CD4-positive, alpha-beta T cell (primary cell): Measurements from ENCODE around the gene NUP35. TPM values are rescaled to one million over a fixed set of nuclear protein-coding genes. Genes with fewer than 3 reads are reported as not detected.
A peak's percentile ranks its signal among the peaks of the same experiment; 100 is the strongest.

Experiments used
- ATAC-seq: fragments of 200-7000 bp; cut with Tn5 transposase; one replicate; pipeline ENCODE4 v1.10.0; 2022; ENCODE audit warnings: mild to moderate bottlenecking; ENCODE audit not compliant: poor library complexity
- CTCF ChIA-PET: fragments of 350-600 bp; sonication (Branson Sonifier 250); formaldehyde crosslinking; loops from one replicate; lab custom pipeline; 2021; ENCODE audit warnings: antibody characterized with exemption, inconsistent platforms; lab: Charles Lee
- POLR2A ChIA-PET: fragments of 350-600 bp; sonication (Branson Sonifier 250); formaldehyde crosslinking; loops from one replicate; lab custom pipeline; 2021; ENCODE audit warnings: antibody characterized with exemption, inconsistent platforms; lab: Charles Lee
- DNase-seq, 14 experiments: peaks; one replicate each; pipeline ENCODE4 v3.0.0-alpha.2; 2013 to 2020; ENCODE audit warnings: mixed read lengths in 2 of 14
- H3K27ac ChIP-seq, 2 donors: one replicate each; pipeline versions ENCODE4 v1.5.1 to v1.7.0; 2013; ENCODE audit warnings: low read length in 2 of 2, low read depth in 1 of 2, mild to moderate bottlenecking in 1 of 2
- H3K27me3 ChIP-seq, 2 experiments: 1 replicate in 1 of 2; 2 replicates in 1 of 2; pipeline versions ENCODE4 v1.6.1 to v1.7.0; 2013; ENCODE audit warnings: low read length in 2 of 2, control low read depth in 1 of 2, mild to moderate bottlenecking in 1 of 2, moderate library complexity in 1 of 2; ENCODE audit not compliant: insufficient read depth in 2 of 2, control insufficient read depth in 1 of 2
- H3K36me3 ChIP-seq: one replicate; pipeline ENCODE4 v1.6.1; 2013; ENCODE audit warnings: low read length, control low read depth; ENCODE audit not compliant: insufficient read depth
- H3K4me1 ChIP-seq: one replicate; pipeline ENCODE4 v1.6.1; 2013; ENCODE audit warnings: low read length, control low read depth; ENCODE audit not compliant: insufficient read depth
- H3K4me3 ChIP-seq: one replicate; pipeline ENCODE4 v1.5.1; 2013; ENCODE audit warnings: mild to moderate bottlenecking, low read length, moderate library complexity
- H3K9me3 ChIP-seq, 2 experiments: 1 replicate in 1 of 2; 2 replicates in 1 of 2; pipeline versions ENCODE4 v1.6.1 to v1.7.0; 2013; ENCODE audit warnings: low read length in 2 of 2, mild to moderate bottlenecking in 2 of 2, control low read depth in 1 of 2, moderate library complexity in 1 of 2; ENCODE audit not compliant: control insufficient read depth in 1 of 2, insufficient read depth in 1 of 2
- H3K27ac Mint-ChIP-seq: one replicate; pipeline ENCODE4 v1.8.0; 2020; ENCODE audit warnings: mixed read lengths
- H3K27me3 Mint-ChIP-seq: one replicate; pipeline ENCODE4 v1.8.0; 2021; ENCODE audit warnings: mixed read lengths
- H3K36me3 Mint-ChIP-seq: one replicate; pipeline ENCODE4 v1.8.0; 2021; ENCODE audit warnings: low read depth, mixed read lengths
- H3K4me1 Mint-ChIP-seq: one replicate; pipeline ENCODE4 v1.8.0; 2021; ENCODE audit warnings: low read depth, mixed read lengths
- H3K4me3 Mint-ChIP-seq: one replicate; pipeline ENCODE4 v1.8.0; 2020; ENCODE audit warnings: mild to moderate bottlenecking, mixed read lengths
- H3K9me3 Mint-ChIP-seq: one replicate; pipeline ENCODE4 v1.8.0; 2020; ENCODE audit warnings: mixed read lengths
- intact Hi-C, 2 experiments: fragments of 100-400 bp; cut with DNase I in 1 of 2; cut with micrococcal nuclease in 1 of 2; formaldehyde crosslinking; loops; one replicate each; pipeline versions ENCODE4 v1.15.1 to v1.9.0; 2023 to 2025; cut with DNase I, micrococcal nuclease
- polyA plus RNA-seq, 2 donors: library from polyadenylated mRNA; unstranded; fragments of 120-200 nt; gene quantifications; one replicate each; pipeline ENCODE4 v1.2.1, GENCODE V29; 2013
- total RNA-seq, 174 experiments: library from RNA in 2 of 174; stranded (reverse) in 2 of 174; gene quantifications; one replicate each; pipeline ENCODE4 v1.2.3 and lab custom pipeline; 2021 to 2026
- TF ChIP-seq, protein P1 (sequence below): fragments of 200-600 bp; IDR thresholded peaks from one replicate; pipeline ENCODE4 v1.8.0; 2022; ENCODE audit warnings: antibody characterized with exemption, mild to moderate bottlenecking

Gene NUP35, protein sequence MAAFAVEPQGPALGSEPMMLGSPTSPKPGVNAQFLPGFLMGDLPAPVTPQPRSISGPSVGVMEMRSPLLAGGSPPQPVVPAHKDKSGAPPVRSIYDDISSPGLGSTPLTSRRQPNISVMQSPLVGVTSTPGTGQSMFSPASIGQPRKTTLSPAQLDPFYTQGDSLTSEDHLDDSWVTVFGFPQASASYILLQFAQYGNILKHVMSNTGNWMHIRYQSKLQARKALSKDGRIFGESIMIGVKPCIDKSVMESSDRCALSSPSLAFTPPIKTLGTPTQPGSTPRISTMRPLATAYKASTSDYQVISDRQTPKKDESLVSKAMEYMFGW
- total RNA-seq (10 to 100 TPM; 12.5 to 13.1 TPM), total RNA-seq (lab: John Stamatoyannopoulos, UW) (11.9 to 101 (median 20.8) reads per million in 172 experiments)
- polyA plus RNA-seq (2013, experiment 1 of 2): 7.5 TPM
- 9.9 TPM for polyA plus RNA-seq (2013, experiment 2 of 2)

GRCh38 chr2:183124222-183124956, at the start of gene NUP35:
Gene NUP35 (plus strand): TSS chr2:183124443. CDS start chr2:183124458, 15 bp downstream.
- intact Hi-C loops: loop anchor here (1.0 to 5.0 kb wide), 3 partner anchors 46 to 408 kb away; partner anchors contain the start of genes DUSP19 (in 2 of the 2) and DNAJC10 (in 1 of the 2)
- H3K4me1 ChIP-seq: peaks cover 12% of the 10 kb centered on the region
- ATAC-seq (peak; percentile 94), DNase-seq (peak; percentile 76 to 92 (median 80))
- CTCF ChIA-PET: no interaction called here
- H3K27me3 ChIP-seq: no peaks in the 10 kb centered on the region
- no peaks in the 10 kb centered on the region for H3K9me3 Mint-ChIP-seq
- H3K27me3 Mint-ChIP-seq: peaks cover 12% of the 10 kb centered on the region
- H3K36me3 Mint-ChIP-seq: peaks cover 33% of the 10 kb centered on the region
- H3K9me3 ChIP-seq: no peaks in the 10 kb centered on the region
- peaks cover 47% of the 10 kb centered on the region for H3K4me1 Mint-ChIP-seq
- TF ChIP-seq, protein P1, sequence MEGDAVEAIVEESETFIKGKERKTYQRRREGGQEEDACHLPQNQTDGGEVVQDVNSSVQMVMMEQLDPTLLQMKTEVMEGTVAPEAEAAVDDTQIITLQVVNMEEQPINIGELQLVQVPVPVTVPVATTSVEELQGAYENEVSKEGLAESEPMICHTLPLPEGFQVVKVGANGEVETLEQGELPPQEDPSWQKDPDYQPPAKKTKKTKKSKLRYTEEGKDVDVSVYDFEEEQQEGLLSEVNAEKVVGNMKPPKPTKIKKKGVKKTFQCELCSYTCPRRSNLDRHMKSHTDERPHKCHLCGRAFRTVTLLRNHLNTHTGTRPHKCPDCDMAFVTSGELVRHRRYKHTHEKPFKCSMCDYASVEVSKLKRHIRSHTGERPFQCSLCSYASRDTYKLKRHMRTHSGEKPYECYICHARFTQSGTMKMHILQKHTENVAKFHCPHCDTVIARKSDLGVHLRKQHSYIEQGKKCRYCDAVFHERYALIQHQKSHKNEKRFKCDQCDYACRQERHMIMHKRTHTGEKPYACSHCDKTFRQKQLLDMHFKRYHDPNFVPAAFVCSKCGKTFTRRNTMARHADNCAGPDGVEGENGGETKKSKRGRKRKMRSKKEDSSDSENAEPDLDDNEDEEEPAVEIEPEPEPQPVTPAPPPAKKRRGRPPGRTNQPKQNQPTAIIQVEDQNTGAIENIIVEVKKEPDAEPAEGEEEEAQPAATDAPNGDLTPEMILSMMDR: no peak
- peak within 1 kb of the TSS; percentile 96 for H3K4me3 Mint-ChIP-seq
- peak within 1 kb of the TSS; percentile 99 for H3K27ac Mint-ChIP-seq
- peak within 1 kb of the TSS; percentile 90 for H3K4me3 ChIP-seq
- peaks cover under 1% of the 10 kb centered on the region for H3K36me3 ChIP-seq
- H3K27ac ChIP-seq: peak within 1 kb of the TSS; percentile 76 to 95
- POLR2A ChIA-PET: interaction anchor here (0.6 to 3.4 kb wide), 6 partner anchors 9 to 409 kb away, joined by 3 to 21 read pairs (median 4); partner anchors contain the start of genes DNAJC10 and DUSP19

GRCh38 chr2:183078163-183078463, 46.1 kb upstream of the NUP35 start:
- intact Hi-C loops: loop anchor here (1.0 to 5.0 kb wide), 2 partner anchors 44 to 46 kb away; partner anchors contain the start of gene NUP35 (in 2 of the 2)
- POLR2A ChIA-PET: interaction anchor here (0.6 to 3.7 kb wide), 5 partner anchors 9 to 78 kb away, joined by 3 to 21 read pairs (median 4); partner anchors contain the start of gene NUP35
- peak in 1 of 14 experiments; percentile 5 for DNase-seq

More at GRCh38 chr2:183078163-183078463, 46.1 kb upstream of the NUP35 start:
- no peaks in the 10 kb centered on the region for H3K9me3 Mint-ChIP-seq
- H3K4me1 Mint-ChIP-seq: peaks cover 13% of the 10 kb centered on the region
- Histone ChIP-seq H3K27me3 (no peaks in the 10 kb centered on the region), H3K9me3 (no peaks in the 10 kb centered on the region), H3K27ac (no peak overlapping the region), H3K4me1 (peaks cover 6% of the 10 kb centered on the region), H3K4me3 (peak overlapping the region; percentile 76), H3K36me3 (no peaks in the 10 kb centered on the region)
- peak overlapping the region; percentile 93 for H3K4me3 Mint-ChIP-seq
- H3K36me3 Mint-ChIP-seq: peaks cover 10% of the 10 kb centered on the region
- CTCF ChIA-PET: interaction anchor here (1.4 kb wide), 1 partner anchor 39 kb away, joined by 3 read pairs; no protein-coding TSS in a partner anchor
- ATAC-seq: peak; percentile 48
- H3K27ac Mint-ChIP-seq: peak overlapping the region; percentile 64
- no peaks in the 10 kb centered on the region for H3K27me3 Mint-ChIP-seq
- TF ChIP-seq, protein P1: no peak
